HEK293T (cell line): ENCODE results near the gene ESYT1.

Experiments
- CTCF ChIA-PET: fragments of 350-600 bp; formaldehyde crosslinking; extraction: SDS; loops from one replicate; lab custom pipeline; 2021; ENCODE audit warnings: antibody characterized with exemption, inconsistent platforms; lab: Yijun Ruan, JAX
- POLR2A ChIA-PET: fragments of 350-600 bp; formaldehyde crosslinking; extraction: SDS; loops from one replicate; lab custom pipeline; 2020; ENCODE audit warnings: antibody characterized with exemption, inconsistent platforms; lab: Yijun Ruan, JAX
- DNase-seq: peaks from one replicate; pipeline ENCODE4 v3.0.0; 2012; ENCODE audit warnings: mixed read lengths; ENCODE audit errors: extremely low spot score
- ARNT ChIP-seq: fragments of 450-650 bp; IDR thresholded peaks from 2 replicates; pipeline ENCODE4 v1.6.1; 2017; ENCODE audit warnings: mild to moderate bottlenecking
- BHLHE40 ChIP-seq: fragments of 450-650 bp; IDR thresholded peaks from 2 replicates; pipeline ENCODE4 v1.6.1; 2016; ENCODE audit warnings: mild to moderate bottlenecking, moderate library complexity, borderline replicate concordance
- CTBP1 ChIP-seq: fragments of 450-650 bp; IDR thresholded peaks from 2 replicates; pipeline ENCODE4 v1.6.1; 2016; ENCODE audit warnings: borderline replicate concordance
- ELF4 ChIP-seq: fragments of 450-650 bp; IDR thresholded peaks from 2 replicates; pipeline ENCODE4 v1.6.1; 2017; ENCODE audit warnings: antibody characterized with exemption
- FOXA1 ChIP-seq: fragments of 450-650 bp; IDR thresholded peaks from 2 replicates; pipeline ENCODE4 v1.6.1; 2016; ENCODE audit warnings: mild to moderate bottlenecking
- FOXK2 ChIP-seq: fragments of 450-650 bp; IDR thresholded peaks from 2 replicates; pipeline ENCODE4 v1.6.1; 2016; ENCODE audit warnings: mild to moderate bottlenecking
- FOXM1 ChIP-seq: fragments of 450-650 bp; IDR thresholded peaks from 2 replicates; pipeline ENCODE4 v1.6.1; 2017; ENCODE audit warnings: mild to moderate bottlenecking, borderline replicate concordance
- HDGF ChIP-seq: fragments of 450-650 bp; IDR thresholded peaks from 2 replicates; pipeline ENCODE4 v1.6.1; 2017; ENCODE audit warnings: antibody characterized with exemption, borderline replicate concordance
- L3MBTL2 ChIP-seq: fragments of 450-650 bp; conservative IDR thresholded peaks from 2 replicates; pipeline ENCODE4 v1.6.1; 2016; ENCODE audit warnings: mild to moderate bottlenecking
- LEF1 ChIP-seq: fragments of 450-650 bp; IDR thresholded peaks from 2 replicates; pipeline ENCODE4 v1.6.1; 2017; ENCODE audit warnings: mild to moderate bottlenecking, borderline replicate concordance
- NFRKB ChIP-seq: fragments of 450-650 bp; IDR thresholded peaks from 2 replicates; pipeline ENCODE4 v1.6.1; 2016; ENCODE audit warnings: mild to moderate bottlenecking, moderate library complexity
- PKNOX1 ChIP-seq: fragments of 450-650 bp; IDR thresholded peaks from 2 replicates; pipeline ENCODE4 v1.6.1; 2016
- SP1 ChIP-seq: fragments of 450-650 bp; IDR thresholded peaks from 2 replicates; pipeline ENCODE4 v1.6.1; 2017
- SUZ12 ChIP-seq: fragments of 450-650 bp; IDR thresholded peaks from 2 replicates; pipeline ENCODE4 v1.6.1; 2016; ENCODE audit warnings: mild to moderate bottlenecking
- TARDBP ChIP-seq: fragments of 450-650 bp; IDR thresholded peaks from 2 replicates; pipeline ENCODE4 v1.6.1; 2016
- ZNF384 ChIP-seq: fragments of 450-650 bp; IDR thresholded peaks from 2 replicates; pipeline ENCODE4 v1.6.1; 2016

The ESYT1 gene

GRCh38 chr12:56086096-56086495 lies 42.0 kb upstream of the ESYT1 start:
- ChIA-PET POLR2A (interaction anchor here (1.6 to 3.3 kb wide), 3 partner anchors 18 to 31 kb away, joined by 5 to 22 read pairs (median 10); partner anchors contain the start of genes PA2G4, RPL41 and ZC3H10), CTCF (interaction anchor here (0.5 to 1.4 kb wide), 5 partner anchors 9 to 34 kb away, joined by 3 to 5 read pairs (median 4); no protein-coding TSS in a partner anchor)
- DNase-seq, result no peak
- no peak for TF ChIP-seq FOXM1
- TF ChIP-seq SUZ12, result no peak
- no peak for TF ChIP-seq ELF4
- no peak for TF ChIP-seq NFRKB
- TF ChIP-seq LEF1, result no peak
- TF ChIP-seq HDGF, result no peak
- no peak for TF ChIP-seq ZNF384
- no peak for TF ChIP-seq FOXA1
- no peak for TF ChIP-seq L3MBTL2
- no peak for TF ChIP-seq CTBP1
- TF ChIP-seq PKNOX1, result no peak
- no peak for TF ChIP-seq ARNT
- no peak for TF ChIP-seq FOXK2
- no peak for TF ChIP-seq SP1
- no peak for TF ChIP-seq BHLHE40
- TF ChIP-seq TARDBP, result no peak

- POLR2A ChIA-PET, result interaction anchor here (1.9 to 3.3 kb wide), 2 partner anchors 17 to 31 kb away, joined by 10 to 22 read pairs; partner anchors contain the start of genes PA2G4, RPL41 and ZC3H10
- CTCF ChIA-PET, result interaction anchor here (0.5 kb wide), 1 partner anchor 9 kb away, joined by 5 read pairs; no protein-coding TSS in a partner anchor
- DNase-seq, result no peak
- no peak for TF ChIP-seq ZNF384
These were observed 41.5 kb upstream of the ESYT1 start for GRCh38 chr12:56086608-56087007.

- TF ChIP-seq CTBP1 (no peak), SP1 (no peak)
- DNase-seq, result no peak
- ChIA-PET POLR2A (interaction anchor here (3.3 kb wide), 1 partner anchor 17 kb away, joined by 22 read pairs; the partner anchor contains the start of gene PA2G4), CTCF (no interaction called here)
These were observed 40.8 kb upstream of the ESYT1 start for GRCh38 chr12:56087220-56087619.

- POLR2A ChIA-PET, result no interaction called here
- CTCF ChIA-PET, result no interaction called here
- TF ChIP-seq FOXM1, result no peak
- no peak for TF ChIP-seq FOXK2
- no peak for TF ChIP-seq LEF1
- TF ChIP-seq HDGF, result no peak
- TF ChIP-seq ELF4, result no peak
- TF ChIP-seq ZNF384, result no peak
- no peak for TF ChIP-seq BHLHE40
- no peak for TF ChIP-seq ARNT
- no peak for TF ChIP-seq PKNOX1
- no peak for TF ChIP-seq NFRKB
- TF ChIP-seq TARDBP, result no peak
- no peak for TF ChIP-seq SP1
- no peak for TF ChIP-seq SUZ12
- no peak for TF ChIP-seq CTBP1
- no peak for TF ChIP-seq FOXA1
- no peak for TF ChIP-seq L3MBTL2
- no peak for DNase-seq
These were observed 30.3 kb upstream of the ESYT1 start for GRCh38 chr12:56097738-56098137.

- ChIA-PET POLR2A (no interaction called here), CTCF (interaction anchor here (0.6 to 0.7 kb wide), 2 partner anchors 60 to 361 kb away, joined by 3 read pairs; partner anchors contain the start of gene MYL6)
- TF ChIP-seq TARDBP, result no peak
- TF ChIP-seq BHLHE40, result no peak
- no peak for TF ChIP-seq FOXM1
- TF ChIP-seq ZNF384, result no peak
- TF ChIP-seq SUZ12, result no peak
- no peak for TF ChIP-seq ELF4
- no peak for DNase-seq
These were observed 29.5 kb upstream of the ESYT1 start for GRCh38 chr12:56098592-56098991.

- ChIA-PET POLR2A (interaction anchor here (6.1 kb wide), 1 partner anchor 20 kb away, joined by 65 read pairs; the partner anchor contains the start of gene ERBB3), CTCF (no interaction called here)
- no peak for TF ChIP-seq FOXM1
- TF ChIP-seq LEF1, result no peak
- TF ChIP-seq CTBP1, result no peak
- DNase-seq, result no peak
These were observed 28.3 kb upstream of the ESYT1 start for GRCh38 chr12:56099787-56100186.

- ChIA-PET POLR2A (interaction anchor here (1.0 to 6.1 kb wide), 3 partner anchors 16 to 21 kb away, joined by 3 to 65 read pairs (median 3); partner anchors contain the start of genes ERBB3 and ZC3H10), CTCF (no interaction called here)
- TF ChIP-seq FOXA1, result no peak
- TF ChIP-seq SUZ12, result no peak
- no peak for TF ChIP-seq TARDBP
- TF ChIP-seq L3MBTL2, result no peak
- TF ChIP-seq ELF4, result no peak
- no peak for TF ChIP-seq ARNT
- TF ChIP-seq SP1, result no peak
- TF ChIP-seq HDGF, result no peak
- TF ChIP-seq NFRKB, result no peak
- no peak for TF ChIP-seq LEF1
- TF ChIP-seq ZNF384, result no peak
- no peak for TF ChIP-seq PKNOX1
- TF ChIP-seq CTBP1, result no peak
- no peak for TF ChIP-seq FOXK2
- no peak for TF ChIP-seq FOXM1
- no peak for TF ChIP-seq BHLHE40
- DNase-seq, result no peak
These were observed 27.0 kb upstream of the ESYT1 start for GRCh38 chr12:56101045-56101444.
